ENCODE data around the gene AGMO. TPM values are rescaled to one million over a fixed set of nuclear protein-coding genes. Genes with fewer than 3 reads are reported as not detected.

AGMO gene
- total RNA-seq, 1 donor from 2014 or later = not detected

GRCh38 chr7:15197042-15197977 lies 364.5 kb downstream of the AGMO start:
- H3K27ac Mint-ChIP-seq = no peak overlapping the region
- H3K9me3 Mint-ChIP-seq = no peaks in the 10 kb centered on the region
- H3K36me3 Mint-ChIP-seq (ENCODE audit: low read depth) = no peaks in the 10 kb centered on the region

GRCh38 chr7:15178065-15178464 lies 383.8 kb downstream of the AGMO start:
- no peak overlapping the region for H3K27ac Mint-ChIP-seq
- no peaks in the 10 kb centered on the region for H3K36me3 Mint-ChIP-seq (ENCODE audit: low read depth)
- H3K4me1 Mint-ChIP-seq = no peaks in the 10 kb centered on the region
- no peaks in the 10 kb centered on the region for H3K27me3 Mint-ChIP-seq
- intact Hi-C loops (cut with micrococcal nuclease) = no loop called here
- no peak for DNase-seq
- no peaks in the 10 kb centered on the region for H3K9me3 Mint-ChIP-seq
- no peak overlapping the region for H3K4me3 Mint-ChIP-seq

More at GRCh38 chr7:15197042-15197977, 364.5 kb downstream of the AGMO start:
- no peak for DNase-seq
- Mint-ChIP-seq H3K4me3 (no peak overlapping the region), H3K4me1 (no peaks in the 10 kb centered on the region), H3K27me3 (no peaks in the 10 kb centered on the region)
- intact Hi-C loops (cut with micrococcal nuclease) = no loop called here

GRCh38 chr7:15176089-15176488 lies 385.7 kb downstream of the AGMO start:
- H3K27ac Mint-ChIP-seq = no peak overlapping the region
- H3K9me3 Mint-ChIP-seq = no peaks in the 10 kb centered on the region
- intact Hi-C loops (cut with micrococcal nuclease) = no loop called here

GRCh38 chr7:15175152-15175551 lies 386.7 kb downstream of the AGMO start:
- no peaks in the 10 kb centered on the region for H3K27me3 Mint-ChIP-seq
- intact Hi-C loops (cut with micrococcal nuclease) = no loop called here
- H3K9me3 Mint-ChIP-seq = no peaks in the 10 kb centered on the region
- no peaks in the 10 kb centered on the region for H3K4me1 Mint-ChIP-seq
- no peak overlapping the region for H3K27ac Mint-ChIP-seq
- H3K4me3 Mint-ChIP-seq = no peak overlapping the region
- H3K36me3 Mint-ChIP-seq (ENCODE audit: low read depth) = no peaks in the 10 kb centered on the region
- DNase-seq = no peak

More at GRCh38 chr7:15176089-15176488, 385.7 kb downstream of the AGMO start:
- H3K36me3 Mint-ChIP-seq (ENCODE audit: low read depth) = no peaks in the 10 kb centered on the region
- H3K4me3 Mint-ChIP-seq = no peak overlapping the region
- H3K27me3 Mint-ChIP-seq = no peaks in the 10 kb centered on the region
- no peak for DNase-seq
- no peaks in the 10 kb centered on the region for H3K4me1 Mint-ChIP-seq

- H3K27ac Mint-ChIP-seq = no peak overlapping the region
These were observed 387.3 kb downstream of the AGMO start for GRCh38 chr7:15174485-15174884.

GRCh38 chr7:15168489-15168888 lies 393.3 kb downstream of the AGMO start:
- Mint-ChIP-seq H3K9me3 (peaks cover 6% of the 10 kb centered on the region), H3K36me3 (ENCODE audit: low read depth) (no peaks in the 10 kb centered on the region), H3K27ac (no peak overlapping the region), H3K27me3 (no peaks in the 10 kb centered on the region), H3K4me1 (no peaks in the 10 kb centered on the region), H3K4me3 (no peak overlapping the region)
- intact Hi-C loops (cut with micrococcal nuclease) = no loop called here
- no peak for DNase-seq

More at GRCh38 chr7:15174485-15174884, 387.3 kb downstream of the AGMO start:
- Mint-ChIP-seq H3K4me1 (no peaks in the 10 kb centered on the region), H3K27me3 (no peaks in the 10 kb centered on the region), H3K36me3 (ENCODE audit: low read depth) (no peaks in the 10 kb centered on the region), H3K4me3 (no peak overlapping the region), H3K9me3 (no peaks in the 10 kb centered on the region)
- intact Hi-C loops (cut with micrococcal nuclease) = no loop called here
- no peak for DNase-seq

GRCh38 chr7:15167912-15168311 lies 393.9 kb downstream of the AGMO start:
- Mint-ChIP-seq H3K9me3 (peaks cover 6% of the 10 kb centered on the region), H3K27me3 (no peaks in the 10 kb centered on the region), H3K4me3 (no peak overlapping the region), H3K27ac (no peak overlapping the region), H3K4me1 (no peaks in the 10 kb centered on the region), H3K36me3 (ENCODE audit: low read depth) (no peaks in the 10 kb centered on the region)
- intact Hi-C loops (cut with micrococcal nuclease) = no loop called here
- DNase-seq = no peak

GRCh38 chr7:15166620-15167019 lies 395.2 kb downstream of the AGMO start:
- no peaks in the 10 kb centered on the region for H3K36me3 Mint-ChIP-seq (ENCODE audit: low read depth)
- intact Hi-C loops (cut with micrococcal nuclease) = no loop called here
- H3K9me3 Mint-ChIP-seq = peaks cover 6% of the 10 kb centered on the region
- H3K4me3 Mint-ChIP-seq = no peak overlapping the region
- no peaks in the 10 kb centered on the region for H3K27me3 Mint-ChIP-seq
- no peak for DNase-seq
- no peak overlapping the region for H3K27ac Mint-ChIP-seq
- no peaks in the 10 kb centered on the region for H3K4me1 Mint-ChIP-seq

GRCh38 chr7:15159261-15159660 lies 402.6 kb downstream of the AGMO start:
- Mint-ChIP-seq H3K36me3 (ENCODE audit: low read depth) (no peaks in the 10 kb centered on the region), H3K4me1 (no peaks in the 10 kb centered on the region), H3K27me3 (no peaks in the 10 kb centered on the region)

GRCh38 chr7:15158141-15158810 lies 403.5 kb downstream of the AGMO start:
- H3K36me3 Mint-ChIP-seq (ENCODE audit: low read depth) = no peaks in the 10 kb centered on the region
- DNase-seq = no peak
- no peak overlapping the region for H3K4me3 Mint-ChIP-seq
- intact Hi-C loops (cut with micrococcal nuclease) = no loop called here
- no peaks in the 10 kb centered on the region for H3K27me3 Mint-ChIP-seq
- H3K27ac Mint-ChIP-seq = no peak overlapping the region
- no peaks in the 10 kb centered on the region for H3K4me1 Mint-ChIP-seq
- peaks cover 11% of the 10 kb centered on the region for H3K9me3 Mint-ChIP-seq

More at GRCh38 chr7:15159261-15159660, 402.6 kb downstream of the AGMO start:
- H3K4me3 Mint-ChIP-seq = no peak overlapping the region
- H3K9me3 Mint-ChIP-seq = peaks cover 7% of the 10 kb centered on the region
- no peak for DNase-seq
- no peak overlapping the region for H3K27ac Mint-ChIP-seq
- intact Hi-C loops (cut with micrococcal nuclease) = no loop called here

Other genes with a start within 250 kb of the AGMO start
- gene MEOX2, start 124.7 kb upstream of the AGMO start, total RNA-seq = not detected in 2 replicates